ENCODE measurements around the gene EPB41L2. TPM values are rescaled to one million over a fixed set of nuclear protein-coding genes. Genes with fewer than 3 reads are reported as not detected.

The EPB41L2 gene
- total RNA-seq, 2 donors from 2014 or later: 160 to 189 TPM

DNA sequence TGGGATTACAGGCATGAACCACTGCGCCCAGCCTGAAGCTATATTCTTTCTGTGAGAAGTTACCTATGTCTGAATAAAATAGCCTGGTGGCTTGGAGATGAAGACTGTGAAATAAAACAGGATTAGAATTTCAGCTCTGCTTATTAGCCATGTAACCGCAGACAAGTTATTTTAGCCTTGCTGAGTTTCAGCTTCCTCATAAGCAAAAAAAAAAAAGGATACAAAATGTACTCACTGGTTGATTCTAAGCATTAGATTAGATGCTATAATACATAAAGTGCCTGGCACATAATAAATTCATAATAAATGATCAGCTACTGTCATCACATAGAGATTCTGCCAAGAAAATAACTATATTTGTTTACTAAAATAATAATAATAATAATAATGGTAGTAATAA lies 98.8 kb downstream of the EPB41L2 start:
- no peak for DNase-seq
- Mint-ChIP-seq H3K4me1 (peaks cover 26% of the 10 kb centered on the region), H3K27me3 (ENCODE audit: insufficient read depth) (no peaks in the 10 kb centered on the region), H3K4me3 (no peak overlapping the region), H3K36me3 (ENCODE audit: low read depth) (no peaks in the 10 kb centered on the region), H3K9me3 (no peaks in the 10 kb centered on the region), H3K27ac (no peak overlapping the region)
- Histone ChIP-seq H3K4me3 (ENCODE audit: low read length) (no peak overlapping the region), H3K9me3 (ENCODE audit: control insufficient read depth, low read length) (no peaks in the 10 kb centered on the region), H3K27me3 (ENCODE audit: control insufficient read depth, insufficient read depth, low read length, poor library complexity, severe bottlenecking) (no peaks in the 10 kb centered on the region), H3K9ac (ENCODE audit: extremely low read depth, low read length, poor library complexity, severe bottlenecking) (no peak overlapping the region), H3K4me1 (ENCODE audit: control insufficient read depth, insufficient read depth, low read length) (no peaks in the 10 kb centered on the region), H3K27ac (ENCODE audit: low read depth, low read length) (no peak overlapping the region), H3K36me3 (ENCODE audit: control insufficient read depth, insufficient read depth, low read length) (no peaks in the 10 kb centered on the region)
- TF ChIP-seq, protein P1, sequence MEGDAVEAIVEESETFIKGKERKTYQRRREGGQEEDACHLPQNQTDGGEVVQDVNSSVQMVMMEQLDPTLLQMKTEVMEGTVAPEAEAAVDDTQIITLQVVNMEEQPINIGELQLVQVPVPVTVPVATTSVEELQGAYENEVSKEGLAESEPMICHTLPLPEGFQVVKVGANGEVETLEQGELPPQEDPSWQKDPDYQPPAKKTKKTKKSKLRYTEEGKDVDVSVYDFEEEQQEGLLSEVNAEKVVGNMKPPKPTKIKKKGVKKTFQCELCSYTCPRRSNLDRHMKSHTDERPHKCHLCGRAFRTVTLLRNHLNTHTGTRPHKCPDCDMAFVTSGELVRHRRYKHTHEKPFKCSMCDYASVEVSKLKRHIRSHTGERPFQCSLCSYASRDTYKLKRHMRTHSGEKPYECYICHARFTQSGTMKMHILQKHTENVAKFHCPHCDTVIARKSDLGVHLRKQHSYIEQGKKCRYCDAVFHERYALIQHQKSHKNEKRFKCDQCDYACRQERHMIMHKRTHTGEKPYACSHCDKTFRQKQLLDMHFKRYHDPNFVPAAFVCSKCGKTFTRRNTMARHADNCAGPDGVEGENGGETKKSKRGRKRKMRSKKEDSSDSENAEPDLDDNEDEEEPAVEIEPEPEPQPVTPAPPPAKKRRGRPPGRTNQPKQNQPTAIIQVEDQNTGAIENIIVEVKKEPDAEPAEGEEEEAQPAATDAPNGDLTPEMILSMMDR (conservative IDR thresholded peaks at IDR 0.05): no peak
- WGBS, 2 experiments (ENCODE audit: insufficient coverage in 1 of 2, insufficient read length in 1 of 2): 87 to 99% methylated on average over 1 to 2 of the region's 2 CpGs

DNA sequence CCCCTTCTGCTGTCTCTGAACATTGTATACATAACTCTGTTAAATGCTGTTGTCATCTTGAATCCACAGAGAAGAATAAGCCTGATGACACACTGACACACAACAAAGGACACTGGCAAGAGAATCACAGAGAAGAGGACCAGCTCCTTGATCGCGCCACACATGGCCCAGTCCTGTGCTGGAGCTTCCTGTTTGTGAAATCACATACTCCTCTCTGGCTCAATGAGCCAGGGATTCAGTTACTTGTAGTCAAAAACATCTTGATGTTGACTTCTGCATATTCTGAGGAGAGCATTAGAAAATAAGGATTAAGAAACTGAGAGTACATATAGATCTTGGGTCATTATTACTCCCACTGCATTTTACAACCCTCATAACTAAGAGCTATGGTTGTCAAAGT lies 100.1 kb downstream of the EPB41L2 start:
- H3K27ac ChIP-seq (ENCODE audit: low read depth, low read length): no peak overlapping the region
- H3K9ac ChIP-seq (ENCODE audit: extremely low read depth, low read length, poor library complexity, severe bottlenecking): no peak overlapping the region
- no peaks in the 10 kb centered on the region for H3K9me3 ChIP-seq (ENCODE audit: control insufficient read depth, low read length)
- H3K27me3 ChIP-seq (ENCODE audit: control insufficient read depth, insufficient read depth, low read length, poor library complexity, severe bottlenecking): no peaks in the 10 kb centered on the region
- 88 to 94% methylated on average over 2 of the region's 2 CpGs for WGBS, 2 experiments (ENCODE audit: insufficient coverage in 1 of 2, insufficient read length in 1 of 2)
- DNase-seq: no peak
- no peaks in the 10 kb centered on the region for H3K36me3 Mint-ChIP-seq (ENCODE audit: low read depth)
- no peak overlapping the region for H3K4me3 Mint-ChIP-seq
- H3K36me3 ChIP-seq (ENCODE audit: control insufficient read depth, insufficient read depth, low read length): no peaks in the 10 kb centered on the region
- TF ChIP-seq, protein P1 (conservative IDR thresholded peaks at IDR 0.05): no peak
- no peaks in the 10 kb centered on the region for H3K9me3 Mint-ChIP-seq
- H3K27ac Mint-ChIP-seq: no peak overlapping the region
- H3K27me3 Mint-ChIP-seq (ENCODE audit: insufficient read depth): no peaks in the 10 kb centered on the region
- no peaks in the 10 kb centered on the region for H3K4me1 ChIP-seq (ENCODE audit: control insufficient read depth, insufficient read depth, low read length)
- H3K4me3 ChIP-seq (ENCODE audit: low read length): no peak overlapping the region
- peaks cover 17% of the 10 kb centered on the region for H3K4me1 Mint-ChIP-seq

DNA sequence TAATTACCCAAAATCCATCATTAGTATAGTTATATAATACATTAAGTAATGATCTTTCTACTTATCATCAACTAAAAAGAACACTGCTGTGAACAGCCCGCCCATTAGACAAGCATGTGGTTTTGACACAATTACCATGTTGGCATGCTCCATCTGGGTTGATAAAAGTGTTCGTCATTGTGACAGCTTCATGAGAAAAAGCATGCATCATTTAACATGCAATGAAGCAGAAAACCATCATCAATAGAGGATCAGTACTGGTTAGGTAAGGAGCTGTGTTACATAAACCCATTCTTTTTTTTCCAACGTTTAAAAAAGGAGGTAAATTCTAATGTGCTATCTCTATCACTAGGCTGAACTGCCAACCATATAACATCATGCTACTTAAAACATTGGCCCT lies 101.9 kb downstream of the EPB41L2 start:
- Histone ChIP-seq H3K9ac (ENCODE audit: extremely low read depth, low read length, poor library complexity, severe bottlenecking) (no peak overlapping the region), H3K4me3 (ENCODE audit: low read length) (no peak overlapping the region), H3K27ac (ENCODE audit: low read depth, low read length) (no peak overlapping the region), H3K36me3 (ENCODE audit: control insufficient read depth, insufficient read depth, low read length) (peaks cover 1% of the 10 kb centered on the region), H3K4me1 (ENCODE audit: control insufficient read depth, insufficient read depth, low read length) (no peaks in the 10 kb centered on the region), H3K27me3 (ENCODE audit: control insufficient read depth, insufficient read depth, low read length, poor library complexity, severe bottlenecking) (no peaks in the 10 kb centered on the region), H3K9me3 (ENCODE audit: control insufficient read depth, low read length) (no peaks in the 10 kb centered on the region)
- peaks cover 3% of the 10 kb centered on the region for H3K36me3 Mint-ChIP-seq (ENCODE audit: low read depth)
- H3K4me3 Mint-ChIP-seq: no peak overlapping the region
- H3K4me1 Mint-ChIP-seq: no peaks in the 10 kb centered on the region
- no peaks in the 10 kb centered on the region for H3K27me3 Mint-ChIP-seq (ENCODE audit: insufficient read depth)
- 96 to 100% methylated on average over 3 of the region's 3 CpGs for WGBS, 2 experiments (ENCODE audit: insufficient coverage in 1 of 2, insufficient read length in 1 of 2)
- H3K27ac Mint-ChIP-seq: no peak overlapping the region
- DNase-seq: no peak
- TF ChIP-seq, protein P1 (conservative IDR thresholded peaks at IDR 0.05): no peak
- H3K9me3 Mint-ChIP-seq: no peaks in the 10 kb centered on the region

Measured in endodermal cell (in vitro differentiated cells).